Fibroblast of villous mesenchyme (primary cell): ENCODE measurements around the gene RIC8A. TPM values are rescaled to one million over a fixed set of nuclear protein-coding genes. Genes with fewer than 3 reads are reported as not detected.
"Not testable (repeated sequence)": the region's sequence is repeated elsewhere in the genome, so short reads cannot be mapped to it uniquely, and the experiment has no call there.

Experiments used
- DNase-seq: peaks from one replicate; pipeline ENCODE4 v3.0.0-alpha.2; 2010; ENCODE audit warnings: low read depth
- H3K4me3 ChIP-seq: 2 replicates; pipeline ENCODE4 v1.5.1; 2011; ENCODE audit warnings: low read depth, mild to moderate bottlenecking, low read length
- CTCF ChIP-seq: IDR thresholded peaks from 2 replicates; pipeline ENCODE4 v1.5.1; 2012; ENCODE audit warnings: low read depth, mild to moderate bottlenecking, low read length; ENCODE audit not compliant: insufficient read depth
- total RNA-seq: library from RNA; depleted of rRNA; stranded (reverse); fragments of >200 nt; gene quantifications from 2 replicates; pipeline ENCODE4 v1.2.3, GENCODE V29; 2012

RIC8A gene
- total RNA-seq: 154 and 167 TPM in 2 replicates

GRCh38 chr11:207208-207862 is at the start of gene RIC8A, which contains the start of gene BET1L:
RIC8A (plus strand) TSS chr11:207708; CDS start chr11:208855, 1,147 bp downstream.
BET1L (minus strand) TSS chr11:207399; CDS start chr11:207321, 78 bp downstream.
- no peak for TF ChIP-seq CTCF
- peak within 1 kb of the TSS; percentile 79 for H3K4me3 ChIP-seq
- peak; percentile 99 for DNase-seq

- H3K4me3 ChIP-seq, DNase-seq: not testable (repeated sequence)
Observed at GRCh38 chr11:180242-180641, 27.3 kb upstream of the RIC8A start.

GRCh38 chr11:189200-189783 is 18.2 kb upstream of the RIC8A start:
- peak; percentile 88 for DNase-seq
- H3K4me3 ChIP-seq: peak overlapping the region; percentile 37

- not testable (repeated sequence) for DNase-seq
- H3K4me3 ChIP-seq: peak overlapping the region; percentile 27
- peak; percentile 46 for TF ChIP-seq CTCF
Observed at GRCh38 chr11:189843-190311, 17.6 kb upstream of the RIC8A start.

- not testable (repeated sequence) for H3K4me3 ChIP-seq, DNase-seq
Observed at GRCh38 chr11:190546-190945, 17.0 kb upstream of the RIC8A start.

GRCh38 chr11:191490-192478 is 15.7 kb upstream of the RIC8A start:
- not testable (repeated sequence) for DNase-seq, H3K4me3 ChIP-seq
- peak; percentile 21 for TF ChIP-seq CTCF

GRCh38 chr11:192674-193128 is 14.8 kb upstream of the RIC8A start, which contains the start of gene SCGB1C1:
SCGB1C1 (plus strand) TSS chr11:193078; CDS start chr11:193100, 22 bp downstream.
- not testable (repeated sequence) for H3K4me3 ChIP-seq, DNase-seq

GRCh38 chr11:193481-193880 is 14.0 kb upstream of the RIC8A start:
- DNase-seq, H3K4me3 ChIP-seq: not testable (repeated sequence)
